Ishikawa (cell line): ENCODE measurements around the gene GABRG3.

Source experiments
- CEBPB ChIP-seq: IDR thresholded peaks from 2 replicates; pipeline ENCODE4 v1.6.1; 2012
- CREB1 ChIP-seq: IDR thresholded peaks from 2 replicates; pipeline ENCODE4 v1.6.1; 2012; ENCODE audit warnings: low read depth
- EGR1 ChIP-seq: IDR thresholded peaks from 2 replicates; pipeline ENCODE4 v1.6.1; 2012
- EP300 ChIP-seq: IDR thresholded peaks from 2 replicates; pipeline ENCODE4 v1.6.1; 2012; ENCODE audit warnings: borderline replicate concordance
- FOXM1 ChIP-seq: IDR thresholded peaks from 2 replicates; pipeline ENCODE4 v1.6.1; 2012; ENCODE audit warnings: low read depth, borderline replicate concordance
- MAX ChIP-seq: IDR thresholded peaks from 2 replicates; pipeline ENCODE4 v1.6.1; 2012
- NFIC ChIP-seq: IDR thresholded peaks from 2 replicates; pipeline ENCODE4 v1.6.1; 2012
- RAD21 ChIP-seq: IDR thresholded peaks from 2 replicates; pipeline ENCODE4 v1.6.1; 2012; ENCODE audit warnings: low read depth
- REST ChIP-seq: IDR thresholded peaks from 2 replicates; pipeline ENCODE4 v1.6.1; 2012; ENCODE audit warnings: low read depth, mild to moderate bottlenecking
- TAF1 ChIP-seq: IDR thresholded peaks from 2 replicates; pipeline ENCODE4 v1.6.1; 2012; ENCODE audit warnings: low read depth, mild to moderate bottlenecking
- TCF12 ChIP-seq: IDR thresholded peaks from 2 replicates; pipeline ENCODE4 v1.6.1; 2012; ENCODE audit warnings: low read depth
- TEAD4 ChIP-seq: IDR thresholded peaks from 2 replicates; pipeline ENCODE4 v1.6.1; 2012
- USF1 ChIP-seq: IDR thresholded peaks from 2 replicates; pipeline ENCODE4 v1.6.1; 2012
- YY1 ChIP-seq: IDR thresholded peaks from 2 replicates; pipeline ENCODE4 v1.6.1; 2012; ENCODE audit warnings: low read depth
- ZBTB7A ChIP-seq: IDR thresholded peaks from 2 replicates; pipeline ENCODE4 v1.6.1; 2012; ENCODE audit warnings: low read depth

GABRG3 gene

GRCh38 chr15:27241943-27242342 is 271.0 kb downstream of the GABRG3 start:
- TF ChIP-seq NFIC (no peak), RAD21 (no peak), EGR1 (no peak), ZBTB7A (no peak), FOXM1 (no peak), YY1 (no peak), EP300 (no peak), REST (no peak), TAF1 (no peak), MAX (no peak), TCF12 (no peak), USF1 (no peak), CEBPB (no peak), TEAD4 (no peak), CREB1 (no peak)

GRCh38 chr15:27244047-27244446 is 273.1 kb downstream of the GABRG3 start:
- TF ChIP-seq YY1 = no peak
- TF ChIP-seq EP300 = no peak
- TF ChIP-seq FOXM1 = no peak
- no peak for TF ChIP-seq RAD21
- no peak for TF ChIP-seq TEAD4
- no peak for TF ChIP-seq CEBPB
- TF ChIP-seq TAF1 = no peak
- TF ChIP-seq NFIC = no peak
- no peak for TF ChIP-seq REST
- no peak for TF ChIP-seq TCF12
- no peak for TF ChIP-seq MAX
- TF ChIP-seq ZBTB7A = no peak
- TF ChIP-seq USF1 = no peak
- TF ChIP-seq CREB1 = no peak
- TF ChIP-seq EGR1 = no peak

GRCh38 chr15:27248251-27248650 is 277.3 kb downstream of the GABRG3 start:
- TF ChIP-seq CREB1 = no peak
- no peak for TF ChIP-seq YY1

GRCh38 chr15:27249046-27249759 is 278.2 kb downstream of the GABRG3 start:
- TF ChIP-seq YY1 (no peak), TCF12 (no peak)

- TF ChIP-seq RAD21 (no peak), TCF12 (no peak), ZBTB7A (no peak)
These were observed 278.8 kb downstream of the GABRG3 start for GRCh38 chr15:27249760-27250109.

- TF ChIP-seq ZBTB7A (no peak), TAF1 (no peak), FOXM1 (no peak), TCF12 (no peak), CREB1 (no peak), MAX (no peak), YY1 (no peak), EP300 (no peak), REST (no peak), CEBPB (no peak), TEAD4 (no peak), RAD21 (no peak), EGR1 (no peak), NFIC (no peak), USF1 (no peak)
These were observed 279.2 kb downstream of the GABRG3 start for GRCh38 chr15:27250223-27250622.
